Esophagus squamous epithelium (tissue), 4 donors: ENCODE results near the gene NR3C2.

Source experiments
- POLR2A ChIP-seq, 4 donors: fragments of 450-650 bp; IDR thresholded peaks; one replicate each; pipeline ENCODE4 v1.6.1; 2017; ENCODE audit warnings: antibody characterized with exemption in 4 of 4, mild to moderate bottlenecking in 4 of 4, moderate library complexity in 3 of 4
- TF ChIP-seq, protein P1 (sequence below), 6 experiments: fragments of 450-650 bp in 4 of 6; fragments of 200-600 bp in 2 of 6; sonication (generic) in 2 of 6; IDR thresholded peaks; one replicate each; pipeline ENCODE4 v1.5.1; 2016 to 2019; ENCODE audit warnings: antibody characterized with exemption in 6 of 6, mild to moderate bottlenecking in 4 of 6, moderate library complexity in 4 of 6

DNA sequence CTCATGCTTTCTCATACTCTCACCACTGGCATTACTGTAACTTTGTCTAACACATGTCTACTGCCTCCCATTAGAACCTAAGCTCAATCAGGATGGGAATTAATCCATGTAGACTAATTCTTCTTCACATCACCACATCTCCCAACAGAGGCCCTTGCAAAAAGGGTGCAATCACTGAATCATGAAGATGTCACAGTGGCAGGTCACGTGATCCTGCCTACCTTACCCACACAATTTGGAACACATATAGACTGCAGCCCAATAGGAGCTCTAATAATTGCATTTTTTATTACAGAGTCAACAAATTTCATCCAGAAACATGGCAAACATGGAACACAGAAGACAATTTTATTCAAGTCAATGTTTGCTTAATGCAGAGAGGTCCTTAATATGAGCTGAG is 146.6 kb downstream of the NR3C2 start:
- TF ChIP-seq, protein P1, sequence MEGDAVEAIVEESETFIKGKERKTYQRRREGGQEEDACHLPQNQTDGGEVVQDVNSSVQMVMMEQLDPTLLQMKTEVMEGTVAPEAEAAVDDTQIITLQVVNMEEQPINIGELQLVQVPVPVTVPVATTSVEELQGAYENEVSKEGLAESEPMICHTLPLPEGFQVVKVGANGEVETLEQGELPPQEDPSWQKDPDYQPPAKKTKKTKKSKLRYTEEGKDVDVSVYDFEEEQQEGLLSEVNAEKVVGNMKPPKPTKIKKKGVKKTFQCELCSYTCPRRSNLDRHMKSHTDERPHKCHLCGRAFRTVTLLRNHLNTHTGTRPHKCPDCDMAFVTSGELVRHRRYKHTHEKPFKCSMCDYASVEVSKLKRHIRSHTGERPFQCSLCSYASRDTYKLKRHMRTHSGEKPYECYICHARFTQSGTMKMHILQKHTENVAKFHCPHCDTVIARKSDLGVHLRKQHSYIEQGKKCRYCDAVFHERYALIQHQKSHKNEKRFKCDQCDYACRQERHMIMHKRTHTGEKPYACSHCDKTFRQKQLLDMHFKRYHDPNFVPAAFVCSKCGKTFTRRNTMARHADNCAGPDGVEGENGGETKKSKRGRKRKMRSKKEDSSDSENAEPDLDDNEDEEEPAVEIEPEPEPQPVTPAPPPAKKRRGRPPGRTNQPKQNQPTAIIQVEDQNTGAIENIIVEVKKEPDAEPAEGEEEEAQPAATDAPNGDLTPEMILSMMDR (IDR thresholded peaks at IDR 0.05), result no peak
- TF ChIP-seq POLR2A (IDR thresholded peaks at IDR 0.05), result no peak
